HG03460 (cell line): ENCODE measurements around the gene TAGLN2.
"Not testable (repeated sequence)": the region's sequence is repeated elsewhere in the genome, so short reads cannot be mapped to it uniquely, and the experiment has no call there.

Experiments used
- ATAC-seq: cut with Tn5 transposase; IDR thresholded peaks from one replicate; pipeline ENCODE4 v1.9.1; 2021; ENCODE audit not compliant: unreplicated experiment

Gene TAGLN2

GRCh38 chr1:159922511-159923202, 2.6 kb downstream of the TAGLN2 start:
- ATAC-seq = no peak

GRCh38 chr1:159921700-159922504, 3.4 kb downstream of the TAGLN2 start:
- no peak for ATAC-seq

GRCh38 chr1:159921251-159921650, 4.1 kb downstream of the TAGLN2 start:
- peak; percentile 21 for ATAC-seq

- no peak for ATAC-seq
Observed at GRCh38 chr1:159920651-159921050, 4.7 kb downstream of the TAGLN2 start.

- ATAC-seq = no peak
Observed at GRCh38 chr1:159920202-159920601, 5.1 kb downstream of the TAGLN2 start.

- ATAC-seq = no peak
Observed at GRCh38 chr1:159919236-159919865, 6.0 kb downstream of the TAGLN2 start.

- ATAC-seq = no peak
Observed at GRCh38 chr1:159918352-159919200, 6.7 kb downstream of the TAGLN2 start.

- ATAC-seq = no peak
Observed at GRCh38 chr1:159917533-159918351, 7.6 kb downstream of the TAGLN2 start.

- no peak for ATAC-seq
Observed at GRCh38 chr1:159916242-159917051, 8.9 kb downstream of the TAGLN2 start.

- no peak for ATAC-seq
Observed at GRCh38 chr1:159915571-159916241, 9.6 kb downstream of the TAGLN2 start.

GRCh38 chr1:159914252-159915018, 10.9 kb downstream of the TAGLN2 start:
- ATAC-seq = no peak

- ATAC-seq = no peak
Observed at GRCh38 chr1:159913451-159914192, 11.7 kb downstream of the TAGLN2 start.

- ATAC-seq = no peak
Observed at GRCh38 chr1:159911326-159912070, 13.8 kb downstream of the TAGLN2 start.

GRCh38 chr1:159908031-159908940, 17.0 kb downstream of the TAGLN2 start:
- ATAC-seq = no peak

GRCh38 chr1:159906960-159907359, 18.3 kb downstream of the TAGLN2 start:
- no peak for ATAC-seq

- not testable (repeated sequence) for ATAC-seq
Observed at GRCh38 chr1:159904036-159904435, 21.3 kb downstream of the TAGLN2 start.
